Measurements from ENCODE around the gene GRIK2.

GRIK2 gene

GRCh38 chr6:101956961-101957360, 563.5 kb downstream of the GRIK2 start:
- in situ Hi-C loops (cut with HindIII; ENCODE audit: low pct_unique_long_range_greater_than_20kb, low sequenced_read_pairs), result no loop called here
- DNase-seq (ENCODE audit: low read depth in 1 of 2, low spot score in 1 of 2), result no peak
- no peak for TF ChIP-seq JUND (IDR thresholded peaks at IDR 0.05; ENCODE audit: low read depth)

DNA sequence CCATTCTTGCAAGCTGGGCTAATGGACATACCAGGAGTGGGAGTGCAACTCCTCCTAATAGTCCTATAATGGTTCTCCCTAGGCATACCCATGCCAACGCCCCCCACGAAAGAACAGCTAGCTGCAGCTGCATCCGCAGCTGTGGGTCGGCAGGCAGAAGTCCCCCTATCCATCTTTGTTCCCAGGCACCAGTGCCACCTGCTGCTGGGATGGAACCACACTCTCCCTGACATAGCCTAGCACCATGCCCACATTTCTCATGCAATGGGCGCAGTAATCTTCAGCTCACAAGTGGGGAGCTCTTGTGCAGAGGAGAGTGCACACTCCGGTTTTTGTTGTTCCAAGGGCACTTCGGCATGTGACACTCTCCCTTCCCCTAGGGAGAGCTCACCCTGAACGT, 567.8 kb downstream of the GRIK2 start:
- TF ChIP-seq JUND (IDR thresholded peaks at IDR 0.05; ENCODE audit: low read depth), result no peak
- no peak for DNase-seq (ENCODE audit: low read depth in 1 of 2, low spot score in 1 of 2)
- in situ Hi-C loops (cut with HindIII; ENCODE audit: low pct_unique_long_range_greater_than_20kb, low sequenced_read_pairs), result no loop called here

- in situ Hi-C loops (cut with HindIII; ENCODE audit: low pct_unique_long_range_greater_than_20kb, low sequenced_read_pairs), result no loop called here
- DNase-seq (ENCODE audit: low read depth in 1 of 2, low spot score in 1 of 2), result no peak
- TF ChIP-seq JUND (IDR thresholded peaks at IDR 0.05; ENCODE audit: low read depth), result no peak
Measured at GRCh38 chr6:101980924-101981323, 587.4 kb downstream of the GRIK2 start.

DNA sequence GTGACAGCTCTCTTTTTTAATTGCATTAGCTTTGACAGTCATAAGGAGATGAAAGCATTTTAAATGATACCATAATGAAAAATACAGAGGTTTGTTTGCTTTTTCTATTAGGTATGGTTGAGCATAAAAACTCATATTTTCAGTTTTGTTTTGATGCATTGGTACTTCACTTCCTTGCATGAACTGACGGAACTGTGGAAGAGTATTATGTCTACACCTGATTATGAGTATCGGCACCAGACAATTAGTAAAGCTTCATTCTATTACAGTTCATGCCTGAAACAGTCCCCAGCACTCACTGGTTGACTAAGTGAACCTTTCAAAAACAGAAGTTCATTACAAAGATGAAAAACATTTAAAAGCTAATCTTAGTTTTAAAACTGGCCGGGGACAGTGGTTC, 593.0 kb downstream of the GRIK2 start:
- in situ Hi-C loops (cut with HindIII; ENCODE audit: low pct_unique_long_range_greater_than_20kb, low sequenced_read_pairs), result no loop called here
- no peak for DNase-seq (ENCODE audit: low read depth in 1 of 2, low spot score in 1 of 2)
- no peak for TF ChIP-seq JUND (IDR thresholded peaks at IDR 0.05; ENCODE audit: low read depth)

DNA sequence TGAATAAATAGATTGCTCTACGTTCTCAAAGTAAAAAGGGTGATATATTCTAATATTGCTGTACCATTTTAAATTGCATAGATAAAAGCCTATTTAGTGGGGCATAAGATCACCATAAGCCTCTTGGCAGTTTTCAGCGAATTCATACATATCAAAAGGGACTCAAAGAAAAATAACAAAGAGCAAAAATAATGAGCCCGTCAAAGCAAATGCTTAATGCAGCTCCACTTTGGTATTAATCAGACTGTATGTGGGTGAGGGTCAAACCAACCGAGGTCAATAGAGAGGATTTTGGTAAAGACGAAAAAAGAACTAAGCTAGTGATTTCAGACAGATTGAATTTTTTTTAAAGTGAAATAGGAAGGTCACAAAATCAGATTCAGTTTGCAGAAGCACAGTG, 598.8 kb downstream of the GRIK2 start:
- no peak for DNase-seq (ENCODE audit: low read depth in 1 of 2, low spot score in 1 of 2)
- in situ Hi-C loops (cut with HindIII; ENCODE audit: low pct_unique_long_range_greater_than_20kb, low sequenced_read_pairs), result no loop called here
- no peak for TF ChIP-seq JUND (IDR thresholded peaks at IDR 0.05; ENCODE audit: low read depth)

DNA sequence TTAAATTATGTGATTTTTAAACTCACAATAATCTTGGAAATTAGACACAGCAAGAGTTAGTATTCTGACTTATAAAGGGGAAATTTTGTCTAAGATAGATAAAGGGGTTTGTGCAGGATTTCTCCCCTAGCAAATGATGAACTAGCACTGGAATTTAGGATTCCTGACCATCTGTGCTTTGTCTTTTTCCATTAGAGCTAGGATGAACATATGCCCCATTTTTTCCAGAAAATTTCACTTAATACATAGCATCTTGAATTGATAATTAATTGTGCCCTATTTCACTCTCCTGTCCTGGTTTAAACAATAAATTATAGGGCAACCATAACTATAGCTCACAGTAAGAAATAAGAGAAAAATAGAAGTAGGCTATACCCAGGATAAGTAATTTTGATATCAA, 601.0 kb downstream of the GRIK2 start:
- in situ Hi-C loops (cut with HindIII; ENCODE audit: low pct_unique_long_range_greater_than_20kb, low sequenced_read_pairs), result no loop called here
- no peak for TF ChIP-seq JUND (IDR thresholded peaks at IDR 0.05; ENCODE audit: low read depth)
- DNase-seq (ENCODE audit: low read depth in 1 of 2, low spot score in 1 of 2), result no peak

- no peak for DNase-seq (ENCODE audit: low read depth in 1 of 2, low spot score in 1 of 2)
- in situ Hi-C loops (cut with HindIII; ENCODE audit: low pct_unique_long_range_greater_than_20kb, low sequenced_read_pairs), result no loop called here
- no peak for TF ChIP-seq JUND (IDR thresholded peaks at IDR 0.05; ENCODE audit: low read depth)
Measured at GRCh38 chr6:102015431-102015830, 621.9 kb downstream of the GRIK2 start.

DNA sequence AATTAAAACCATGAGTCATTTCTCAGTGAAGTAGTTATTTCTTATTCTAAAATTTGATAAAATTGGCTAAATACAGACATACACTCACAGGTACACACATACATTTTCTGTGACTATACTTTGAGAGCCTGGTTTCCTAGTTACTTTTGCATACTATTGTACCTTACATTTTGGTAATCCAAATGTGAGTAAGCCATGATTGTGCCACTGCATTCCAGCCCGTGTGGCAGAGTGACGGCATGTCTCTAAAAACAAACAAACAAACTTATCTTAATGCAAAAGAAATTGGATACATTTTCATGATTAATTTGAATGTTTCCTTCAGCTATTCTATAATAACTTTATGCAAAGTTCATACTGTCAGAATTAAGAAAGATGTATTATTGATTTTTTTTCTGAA, 628.8 kb downstream of the GRIK2 start:
- DNase-seq (ENCODE audit: low read depth in 1 of 2, low spot score in 1 of 2), result no peak
- TF ChIP-seq JUND (IDR thresholded peaks at IDR 0.05; ENCODE audit: low read depth), result no peak
- in situ Hi-C loops (cut with HindIII; ENCODE audit: low pct_unique_long_range_greater_than_20kb, low sequenced_read_pairs), result no loop called here

DNA sequence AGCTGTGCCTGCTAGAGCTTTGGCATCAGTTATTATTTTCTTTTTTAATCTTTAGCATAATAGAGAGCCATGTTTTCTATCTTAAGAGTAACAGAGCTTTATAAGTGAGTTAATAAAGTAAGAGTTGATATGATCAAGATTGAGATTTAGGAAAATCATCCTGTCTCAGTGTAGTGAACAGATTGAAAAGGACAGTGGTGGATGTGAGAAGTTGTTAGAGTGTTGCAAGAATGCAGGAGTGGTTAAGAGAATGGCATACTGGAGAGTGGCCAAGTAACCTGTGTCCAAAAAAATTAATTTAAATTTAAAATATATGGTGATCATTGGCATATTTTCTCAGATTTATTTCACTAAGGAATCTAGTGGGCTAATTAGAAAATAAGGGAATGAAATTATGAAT, 629.3 kb downstream of the GRIK2 start:
- DNase-seq (ENCODE audit: low read depth in 1 of 2, low spot score in 1 of 2), result no peak
- no peak for TF ChIP-seq JUND (IDR thresholded peaks at IDR 0.05; ENCODE audit: low read depth)
- in situ Hi-C loops (cut with HindIII; ENCODE audit: low pct_unique_long_range_greater_than_20kb, low sequenced_read_pairs), result no loop called here

- TF ChIP-seq JUND (IDR thresholded peaks at IDR 0.05; ENCODE audit: low read depth), result no peak
- no peak for DNase-seq (ENCODE audit: low read depth in 1 of 2, low spot score in 1 of 2)
- in situ Hi-C loops (cut with HindIII; ENCODE audit: low pct_unique_long_range_greater_than_20kb, low sequenced_read_pairs), result no loop called here
Measured at GRCh38 chr6:102023977-102024657, 630.6 kb downstream of the GRIK2 start.

DNA sequence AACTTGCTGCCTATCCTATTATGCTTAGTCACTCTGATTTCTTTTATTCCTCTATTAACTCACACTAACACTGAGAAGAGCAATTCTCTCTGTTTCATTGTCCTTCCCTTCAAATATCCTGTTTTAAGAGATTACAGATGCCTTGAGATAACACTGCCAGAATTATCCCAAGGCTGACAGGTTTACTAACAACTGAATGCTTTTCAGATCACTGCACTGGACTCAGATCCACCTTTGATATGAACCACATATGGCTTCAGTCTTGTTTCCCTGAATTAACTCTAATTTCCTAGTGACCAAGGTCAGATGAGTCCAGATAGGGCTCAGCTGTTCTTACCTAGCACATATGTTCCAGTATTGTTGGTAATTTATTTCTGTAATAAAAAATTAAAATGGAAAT, 633.1 kb downstream of the GRIK2 start:
- in situ Hi-C loops (cut with HindIII; ENCODE audit: low pct_unique_long_range_greater_than_20kb, low sequenced_read_pairs), result no loop called here
- DNase-seq (ENCODE audit: low read depth in 1 of 2, low spot score in 1 of 2), result no peak
- no peak for TF ChIP-seq JUND (IDR thresholded peaks at IDR 0.05; ENCODE audit: low read depth)

DNA sequence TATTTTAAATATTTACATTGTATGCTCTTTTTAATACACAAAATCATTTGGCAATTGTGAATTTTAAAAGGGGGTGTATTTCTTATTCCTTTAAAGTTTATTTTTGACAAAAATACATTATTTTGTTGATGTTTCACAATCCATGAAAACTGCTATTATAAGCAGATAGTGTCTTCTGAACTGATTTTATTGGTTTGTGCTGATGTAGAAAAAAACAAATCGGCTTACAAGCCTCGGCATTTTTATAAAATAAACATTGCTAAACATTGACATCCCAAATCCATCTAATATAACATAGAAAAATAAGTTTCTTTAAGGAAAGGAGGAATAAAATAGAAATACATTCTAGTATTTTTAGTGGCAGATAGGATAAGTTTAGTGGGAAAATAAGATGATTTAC, 634.7 kb downstream of the GRIK2 start:
- no peak for DNase-seq (ENCODE audit: low read depth in 1 of 2, low spot score in 1 of 2)
- in situ Hi-C loops (cut with HindIII; ENCODE audit: low pct_unique_long_range_greater_than_20kb, low sequenced_read_pairs), result no loop called here
- no peak for TF ChIP-seq JUND (IDR thresholded peaks at IDR 0.05; ENCODE audit: low read depth)

DNA sequence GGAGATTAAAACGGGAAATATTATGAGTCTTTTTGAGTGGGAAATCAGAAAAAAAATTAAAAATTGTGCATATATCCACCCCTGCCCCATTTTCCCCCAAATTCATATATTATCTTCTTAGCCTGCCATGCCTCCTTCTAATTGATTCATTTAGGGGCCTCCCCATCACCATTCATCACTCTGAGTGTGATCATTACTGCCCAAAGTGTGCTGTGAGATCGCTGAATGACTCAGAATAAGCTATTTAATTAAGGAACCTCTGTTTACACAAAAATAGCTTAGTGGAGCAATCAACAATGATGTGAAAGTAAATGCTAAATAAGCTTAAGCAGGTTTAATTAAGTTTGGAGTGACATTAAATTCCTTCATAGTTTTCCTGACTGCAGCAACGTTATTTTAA, 645.5 kb downstream of the GRIK2 start:
- no peak for TF ChIP-seq JUND (IDR thresholded peaks at IDR 0.05; ENCODE audit: low read depth)
- no peak for DNase-seq (ENCODE audit: low read depth in 1 of 2, low spot score in 1 of 2)
- in situ Hi-C loops (cut with HindIII; ENCODE audit: low pct_unique_long_range_greater_than_20kb, low sequenced_read_pairs), result no loop called here

GRCh38 chr6:102039441-102039840, 645.9 kb downstream of the GRIK2 start:
- TF ChIP-seq JUND (IDR thresholded peaks at IDR 0.05; ENCODE audit: low read depth), result no peak
- DNase-seq (ENCODE audit: low read depth in 1 of 2, low spot score in 1 of 2), result no peak
- in situ Hi-C loops (cut with HindIII; ENCODE audit: low pct_unique_long_range_greater_than_20kb, low sequenced_read_pairs), result no loop called here
